ENCODE data around the gene CSF2. TPM values are rescaled to one million over a fixed set of nuclear protein-coding genes. Genes with fewer than 3 reads are reported as not detected.

CSF2 gene
- total RNA-seq, 6 experiments from 2014 or later = 0.21 TPM; not detected in 5

GRCh38 chr5:132050136-132050535 is 23.5 kb upstream of the CSF2 start:
- no peak for DNase-seq
- no peak overlapping the region for H3K27ac Mint-ChIP-seq
- no peaks in the 10 kb centered on the region for H3K4me1 Mint-ChIP-seq (ENCODE audit: low read depth)
- no peaks in the 10 kb centered on the region for H3K36me3 Mint-ChIP-seq (ENCODE audit: low read depth)
- no peaks in the 10 kb centered on the region for H3K9me3 Mint-ChIP-seq
- peaks cover 50% of the 10 kb centered on the region for H3K27me3 Mint-ChIP-seq (ENCODE audit: insufficient read depth)
- TF ChIP-seq CTCF (IDR thresholded peaks at IDR 0.05) = no peak
- no peak overlapping the region for H3K4me3 Mint-ChIP-seq

- Mint-ChIP-seq H3K4me1 (ENCODE audit: low read depth) (no peaks in the 10 kb centered on the region), H3K27me3 (ENCODE audit: insufficient read depth) (peaks cover 44% of the 10 kb centered on the region), H3K27ac (no peak overlapping the region), H3K36me3 (ENCODE audit: low read depth) (no peaks in the 10 kb centered on the region), H3K9me3 (no peaks in the 10 kb centered on the region), H3K4me3 (no peak overlapping the region)
- no peak for DNase-seq
- no peak for TF ChIP-seq CTCF (IDR thresholded peaks at IDR 0.05)
Observed at GRCh38 chr5:132050661-132051552, 22.7 kb upstream of the CSF2 start.

- no peaks in the 10 kb centered on the region for H3K36me3 Mint-ChIP-seq (ENCODE audit: low read depth)
- H3K4me3 Mint-ChIP-seq = no peak overlapping the region
- no peaks in the 10 kb centered on the region for H3K4me1 Mint-ChIP-seq (ENCODE audit: low read depth)
- H3K27ac Mint-ChIP-seq = no peak overlapping the region
- H3K27me3 Mint-ChIP-seq (ENCODE audit: insufficient read depth) = peaks cover 38% of the 10 kb centered on the region
- TF ChIP-seq CTCF (IDR thresholded peaks at IDR 0.05) = no peak
- DNase-seq = no peak
- H3K9me3 Mint-ChIP-seq = no peaks in the 10 kb centered on the region
Observed at GRCh38 chr5:132052520-132052919, 21.1 kb upstream of the CSF2 start.

GRCh38 chr5:132053483-132053882 is 20.1 kb upstream of the CSF2 start:
- no peaks in the 10 kb centered on the region for H3K9me3 Mint-ChIP-seq
- DNase-seq = no peak
- no peak for TF ChIP-seq CTCF (IDR thresholded peaks at IDR 0.05)
- no peak overlapping the region for H3K27ac Mint-ChIP-seq
- H3K4me3 Mint-ChIP-seq = no peak overlapping the region
- no peaks in the 10 kb centered on the region for H3K4me1 Mint-ChIP-seq (ENCODE audit: low read depth)
- H3K27me3 Mint-ChIP-seq (ENCODE audit: insufficient read depth) = peaks cover 39% of the 10 kb centered on the region
- H3K36me3 Mint-ChIP-seq (ENCODE audit: low read depth) = no peaks in the 10 kb centered on the region

GRCh38 chr5:132054031-132054696 is 19.4 kb upstream of the CSF2 start:
- Mint-ChIP-seq H3K27me3 (ENCODE audit: insufficient read depth) (peaks cover 37% of the 10 kb centered on the region), H3K27ac (no peak overlapping the region)
- TF ChIP-seq CTCF (IDR thresholded peaks at IDR 0.05) = no peak

More at GRCh38 chr5:132054031-132054696, 19.4 kb upstream of the CSF2 start:
- DNase-seq = no peak
- no peak overlapping the region for H3K4me3 Mint-ChIP-seq
- H3K9me3 Mint-ChIP-seq = no peaks in the 10 kb centered on the region
- H3K4me1 Mint-ChIP-seq (ENCODE audit: low read depth) = no peaks in the 10 kb centered on the region
- no peaks in the 10 kb centered on the region for H3K36me3 Mint-ChIP-seq (ENCODE audit: low read depth)

All from HFFc6 (cell line).